C4-2B (cell line): Measurements from ENCODE around the gene RELB.

Source experiments
- ZFX ChIP-seq: fragments of 450-650 bp; IDR thresholded peaks from 2 replicates; pipeline ENCODE4 v1.6.1; 2017
- TF ChIP-seq, protein P1 (sequence below): fragments of 450-650 bp; conservative IDR thresholded peaks from 2 replicates; pipeline ENCODE4 v1.5.1; 2017; ENCODE audit warnings: mild to moderate bottlenecking

GRCh38 chr19:45045671-45046353 is 44.5 kb downstream of the RELB start:
- TF ChIP-seq, protein P1, sequence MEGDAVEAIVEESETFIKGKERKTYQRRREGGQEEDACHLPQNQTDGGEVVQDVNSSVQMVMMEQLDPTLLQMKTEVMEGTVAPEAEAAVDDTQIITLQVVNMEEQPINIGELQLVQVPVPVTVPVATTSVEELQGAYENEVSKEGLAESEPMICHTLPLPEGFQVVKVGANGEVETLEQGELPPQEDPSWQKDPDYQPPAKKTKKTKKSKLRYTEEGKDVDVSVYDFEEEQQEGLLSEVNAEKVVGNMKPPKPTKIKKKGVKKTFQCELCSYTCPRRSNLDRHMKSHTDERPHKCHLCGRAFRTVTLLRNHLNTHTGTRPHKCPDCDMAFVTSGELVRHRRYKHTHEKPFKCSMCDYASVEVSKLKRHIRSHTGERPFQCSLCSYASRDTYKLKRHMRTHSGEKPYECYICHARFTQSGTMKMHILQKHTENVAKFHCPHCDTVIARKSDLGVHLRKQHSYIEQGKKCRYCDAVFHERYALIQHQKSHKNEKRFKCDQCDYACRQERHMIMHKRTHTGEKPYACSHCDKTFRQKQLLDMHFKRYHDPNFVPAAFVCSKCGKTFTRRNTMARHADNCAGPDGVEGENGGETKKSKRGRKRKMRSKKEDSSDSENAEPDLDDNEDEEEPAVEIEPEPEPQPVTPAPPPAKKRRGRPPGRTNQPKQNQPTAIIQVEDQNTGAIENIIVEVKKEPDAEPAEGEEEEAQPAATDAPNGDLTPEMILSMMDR = no peak
- no peak for TF ChIP-seq ZFX
